Ovary (tissue), 3 donors: Measurements from ENCODE around the gene DDRGK1.

Experiments
- POLR2A ChIP-seq: fragments of 450-650 bp; IDR thresholded peaks from one replicate; pipeline ENCODE4 v1.6.1; 2017; ENCODE audit warnings: antibody characterized with exemption, mild to moderate bottlenecking, moderate library complexity
- TF ChIP-seq, protein P1 (sequence below), 3 donors: fragments of 450-650 bp in 2 of 3; fragments of 200-600 bp in 1 of 3; IDR thresholded peaks; one replicate each; pipeline versions ENCODE4 v1.5.1 to v1.8.0; 2016 to 2022; ENCODE audit warnings: antibody characterized with exemption in 3 of 3, mild to moderate bottlenecking in 1 of 3
- donor health status: DM: no; HTN: no; CAD: no.

DNA sequence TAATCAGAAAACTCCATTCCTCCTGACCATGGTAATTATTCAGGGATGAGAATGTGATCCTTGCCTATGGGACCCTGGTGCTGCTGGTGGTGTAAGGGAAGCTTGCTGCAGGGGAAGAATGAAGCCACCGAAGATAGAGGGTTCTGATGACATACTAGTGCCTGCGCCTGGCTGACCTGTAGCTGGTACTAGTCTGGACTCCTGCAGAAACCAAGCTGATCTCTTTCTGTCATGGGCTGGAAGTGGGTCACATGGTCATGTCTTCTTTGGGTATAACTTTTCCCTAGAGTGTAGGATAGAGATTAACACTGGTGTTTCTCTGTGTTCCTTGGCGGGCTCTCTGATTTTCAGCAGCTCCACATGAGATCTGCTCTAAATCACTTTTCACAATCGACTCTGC, 43.2 kb upstream of the DDRGK1 start:
- TF ChIP-seq, protein P1, sequence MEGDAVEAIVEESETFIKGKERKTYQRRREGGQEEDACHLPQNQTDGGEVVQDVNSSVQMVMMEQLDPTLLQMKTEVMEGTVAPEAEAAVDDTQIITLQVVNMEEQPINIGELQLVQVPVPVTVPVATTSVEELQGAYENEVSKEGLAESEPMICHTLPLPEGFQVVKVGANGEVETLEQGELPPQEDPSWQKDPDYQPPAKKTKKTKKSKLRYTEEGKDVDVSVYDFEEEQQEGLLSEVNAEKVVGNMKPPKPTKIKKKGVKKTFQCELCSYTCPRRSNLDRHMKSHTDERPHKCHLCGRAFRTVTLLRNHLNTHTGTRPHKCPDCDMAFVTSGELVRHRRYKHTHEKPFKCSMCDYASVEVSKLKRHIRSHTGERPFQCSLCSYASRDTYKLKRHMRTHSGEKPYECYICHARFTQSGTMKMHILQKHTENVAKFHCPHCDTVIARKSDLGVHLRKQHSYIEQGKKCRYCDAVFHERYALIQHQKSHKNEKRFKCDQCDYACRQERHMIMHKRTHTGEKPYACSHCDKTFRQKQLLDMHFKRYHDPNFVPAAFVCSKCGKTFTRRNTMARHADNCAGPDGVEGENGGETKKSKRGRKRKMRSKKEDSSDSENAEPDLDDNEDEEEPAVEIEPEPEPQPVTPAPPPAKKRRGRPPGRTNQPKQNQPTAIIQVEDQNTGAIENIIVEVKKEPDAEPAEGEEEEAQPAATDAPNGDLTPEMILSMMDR (IDR thresholded peaks at IDR 0.05) = no peak
- TF ChIP-seq POLR2A = no peak
